BE2C (cell line): ENCODE results near the gene GP9.
A peak's percentile ranks its signal among the peaks of the same experiment; 100 is the strongest.
"Not testable (repeated sequence)": the region's sequence is repeated elsewhere in the genome, so short reads cannot be mapped to it uniquely, and the experiment has no call there.

Source experiments
- DNase-seq: peaks from one replicate; pipeline ENCODE4 v3.0.0-alpha.2; 2020
- H3K27me3 ChIP-seq: fragments of 250-450 bp; sonication (Bioruptor Pico); 2 replicates; pipeline ENCODE4 v1.5.1; 2020; ENCODE audit warnings: mild to moderate bottlenecking
- H3K36me3 ChIP-seq: fragments of 250-450 bp; sonication (Bioruptor Pico); 2 replicates; pipeline ENCODE4 v1.5.1; 2020; ENCODE audit warnings: mild to moderate bottlenecking
- H3K4me1 ChIP-seq: fragments of 250-450 bp; sonication (Bioruptor Pico); 2 replicates; pipeline ENCODE4 v1.5.1; 2020
- H3K4me3 ChIP-seq: 2 replicates; pipeline ENCODE4 v1.5.1; 2011; ENCODE audit warnings: low read depth, low read length
- H3K9me3 ChIP-seq: fragments of 250-450 bp; sonication (Bioruptor Pico); 2 replicates; pipeline ENCODE4 v1.5.1; 2020
- TF ChIP-seq, protein P1 (sequence below): IDR thresholded peaks from 2 replicates; pipeline ENCODE4 v1.5.1; 2012; ENCODE audit warnings: mild to moderate bottlenecking, low read depth, low read length

Gene GP9

GRCh38 chr3:129105862-129106261 is 45.3 kb downstream of the GP9 start:
- Histone ChIP-seq H3K4me3 (no peak overlapping the region), H3K36me3 (no peaks in the 10 kb centered on the region), H3K4me1 (no peaks in the 10 kb centered on the region), H3K27me3 (no peaks in the 10 kb centered on the region), H3K9me3 (no peaks in the 10 kb centered on the region)
- DNase-seq, result no peak
- TF ChIP-seq, protein P1, sequence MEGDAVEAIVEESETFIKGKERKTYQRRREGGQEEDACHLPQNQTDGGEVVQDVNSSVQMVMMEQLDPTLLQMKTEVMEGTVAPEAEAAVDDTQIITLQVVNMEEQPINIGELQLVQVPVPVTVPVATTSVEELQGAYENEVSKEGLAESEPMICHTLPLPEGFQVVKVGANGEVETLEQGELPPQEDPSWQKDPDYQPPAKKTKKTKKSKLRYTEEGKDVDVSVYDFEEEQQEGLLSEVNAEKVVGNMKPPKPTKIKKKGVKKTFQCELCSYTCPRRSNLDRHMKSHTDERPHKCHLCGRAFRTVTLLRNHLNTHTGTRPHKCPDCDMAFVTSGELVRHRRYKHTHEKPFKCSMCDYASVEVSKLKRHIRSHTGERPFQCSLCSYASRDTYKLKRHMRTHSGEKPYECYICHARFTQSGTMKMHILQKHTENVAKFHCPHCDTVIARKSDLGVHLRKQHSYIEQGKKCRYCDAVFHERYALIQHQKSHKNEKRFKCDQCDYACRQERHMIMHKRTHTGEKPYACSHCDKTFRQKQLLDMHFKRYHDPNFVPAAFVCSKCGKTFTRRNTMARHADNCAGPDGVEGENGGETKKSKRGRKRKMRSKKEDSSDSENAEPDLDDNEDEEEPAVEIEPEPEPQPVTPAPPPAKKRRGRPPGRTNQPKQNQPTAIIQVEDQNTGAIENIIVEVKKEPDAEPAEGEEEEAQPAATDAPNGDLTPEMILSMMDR, result no peak

- no peak for DNase-seq
- H3K27me3 ChIP-seq, result no peaks in the 10 kb centered on the region
- no peaks in the 10 kb centered on the region for H3K4me1 ChIP-seq
- H3K9me3 ChIP-seq, result no peaks in the 10 kb centered on the region
- H3K36me3 ChIP-seq, result no peaks in the 10 kb centered on the region
- no peak overlapping the region for H3K4me3 ChIP-seq
- TF ChIP-seq, protein P1, result peak; percentile 27; the same call in 1 of the 2 replicates
Measured at GRCh38 chr3:129106320-129106719, 45.7 kb downstream of the GP9 start.

GRCh38 chr3:129106866-129107565 is 46.4 kb downstream of the GP9 start:
- H3K4me1 ChIP-seq, result no peaks in the 10 kb centered on the region
- no peaks in the 10 kb centered on the region for H3K36me3 ChIP-seq
- no peaks in the 10 kb centered on the region for H3K27me3 ChIP-seq
- TF ChIP-seq, protein P1, result no peak
- DNase-seq, result no peak
- no peak overlapping the region for H3K4me3 ChIP-seq
- no peaks in the 10 kb centered on the region for H3K9me3 ChIP-seq

DNA sequence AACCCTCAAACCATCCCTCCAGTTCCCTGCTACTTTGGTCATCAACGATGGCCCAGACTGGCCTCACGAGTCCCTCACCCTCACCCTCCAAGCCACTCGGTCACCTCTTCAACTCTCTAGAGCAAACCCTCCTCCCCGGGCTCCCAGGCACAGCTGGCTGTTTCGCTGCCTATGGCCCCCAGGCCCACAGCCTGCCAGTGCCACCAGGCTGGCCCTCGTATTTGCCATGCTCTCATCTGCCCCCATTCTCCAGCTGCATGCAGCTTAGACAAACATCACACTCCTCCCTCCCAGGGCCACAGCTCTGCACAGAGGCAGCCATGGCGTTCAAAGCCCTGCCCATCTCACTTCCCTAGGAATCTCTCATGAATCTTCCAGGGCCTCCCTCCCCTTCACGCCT is 47.2 kb downstream of the GP9 start:
- TF ChIP-seq, protein P1, result no peak
- no peaks in the 10 kb centered on the region for H3K36me3 ChIP-seq

GRCh38 chr3:129111076-129111780 is 50.6 kb downstream of the GP9 start:
- not testable (repeated sequence) for H3K4me3 ChIP-seq, H3K27me3 ChIP-seq, DNase-seq, H3K9me3 ChIP-seq, H3K36me3 ChIP-seq, H3K4me1 ChIP-seq

More for the DNA sequence above, 47.2 kb downstream of the GP9 start:
- no peak overlapping the region for H3K4me3 ChIP-seq
- no peak for DNase-seq
- H3K27me3 ChIP-seq, result no peaks in the 10 kb centered on the region
- no peaks in the 10 kb centered on the region for H3K4me1 ChIP-seq
- no peaks in the 10 kb centered on the region for H3K9me3 ChIP-seq
